ENCODE data around the gene TIMP1.

DNA sequence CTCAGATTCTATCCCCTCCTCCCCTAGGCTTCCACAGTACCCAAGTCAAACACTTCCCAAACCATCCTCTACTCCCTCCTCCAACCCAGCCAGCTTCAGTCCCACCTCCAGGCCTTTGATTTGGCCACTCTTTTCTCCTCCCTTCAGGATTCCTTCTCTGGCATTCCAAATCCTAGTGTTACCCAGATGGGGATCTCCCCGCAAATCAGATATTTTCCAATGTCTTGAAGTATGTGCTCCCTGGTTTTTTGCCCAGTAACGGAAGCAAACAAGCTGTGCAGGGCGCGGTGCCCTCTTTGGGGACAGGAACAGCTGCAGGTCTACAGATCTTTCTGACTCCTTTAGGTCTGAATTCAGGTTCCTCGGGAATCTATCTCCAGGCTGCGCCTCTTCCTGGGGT is 39.6 kb downstream of the TIMP1 start:
- TF ChIP-seq POLR2AphosphoS5 (IDR thresholded peaks at IDR 0.05; ENCODE audit: borderline replicate concordance, low read depth, low read length) (no peak), EZH2 (IDR thresholded peaks at IDR 0.05) (no peak)
